Measurements from ENCODE around the gene VCPKMT. TPM values are rescaled to one million over a fixed set of nuclear protein-coding genes. Genes with fewer than 3 reads are reported as not detected.
A peak's percentile ranks its signal among the peaks of the same experiment; 100 is the strongest.

Gene VCPKMT
- polyA plus RNA-seq, 2 of the 4 experiments (the other 2 are of a cell fraction) = 8.0 to 12.2 TPM

DNA sequence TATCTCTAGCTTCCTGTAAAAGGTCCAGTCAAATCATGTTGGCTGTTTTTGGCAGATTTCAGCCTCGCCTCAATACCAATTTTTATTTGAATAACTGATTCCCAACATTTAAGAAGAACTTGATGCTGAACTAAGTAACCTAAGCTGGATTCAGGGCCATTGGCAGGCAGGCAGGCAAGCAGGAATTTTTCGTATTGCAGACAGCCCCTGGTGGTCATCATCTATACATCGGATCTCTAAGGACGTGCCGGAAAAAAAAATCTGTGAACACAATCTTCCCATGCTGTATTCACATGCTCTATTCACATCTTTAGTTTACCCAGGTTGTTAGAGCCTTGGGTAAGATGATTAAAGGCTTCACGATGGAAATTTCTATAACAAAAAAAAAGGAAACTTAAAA, 7.0 kb downstream of the VCPKMT start:
- H3K4me3 ChIP-seq = no peak overlapping the region
- no peaks in the 10 kb centered on the region for H3K9me3 ChIP-seq
- TF ChIP-seq POLR2AphosphoS2 (conservative IDR thresholded peaks at IDR 0.05; ENCODE audit: low read length) = no peak
- TF ChIP-seq, protein P1, sequence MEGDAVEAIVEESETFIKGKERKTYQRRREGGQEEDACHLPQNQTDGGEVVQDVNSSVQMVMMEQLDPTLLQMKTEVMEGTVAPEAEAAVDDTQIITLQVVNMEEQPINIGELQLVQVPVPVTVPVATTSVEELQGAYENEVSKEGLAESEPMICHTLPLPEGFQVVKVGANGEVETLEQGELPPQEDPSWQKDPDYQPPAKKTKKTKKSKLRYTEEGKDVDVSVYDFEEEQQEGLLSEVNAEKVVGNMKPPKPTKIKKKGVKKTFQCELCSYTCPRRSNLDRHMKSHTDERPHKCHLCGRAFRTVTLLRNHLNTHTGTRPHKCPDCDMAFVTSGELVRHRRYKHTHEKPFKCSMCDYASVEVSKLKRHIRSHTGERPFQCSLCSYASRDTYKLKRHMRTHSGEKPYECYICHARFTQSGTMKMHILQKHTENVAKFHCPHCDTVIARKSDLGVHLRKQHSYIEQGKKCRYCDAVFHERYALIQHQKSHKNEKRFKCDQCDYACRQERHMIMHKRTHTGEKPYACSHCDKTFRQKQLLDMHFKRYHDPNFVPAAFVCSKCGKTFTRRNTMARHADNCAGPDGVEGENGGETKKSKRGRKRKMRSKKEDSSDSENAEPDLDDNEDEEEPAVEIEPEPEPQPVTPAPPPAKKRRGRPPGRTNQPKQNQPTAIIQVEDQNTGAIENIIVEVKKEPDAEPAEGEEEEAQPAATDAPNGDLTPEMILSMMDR (IDR thresholded peaks at IDR 0.05) = peak; percentile 16; the same call in 1 of the 3 replicates
- no peak for TF ChIP-seq NR3C1 (IDR thresholded peaks at IDR 0.05)
- TF ChIP-seq, protein P2, sequence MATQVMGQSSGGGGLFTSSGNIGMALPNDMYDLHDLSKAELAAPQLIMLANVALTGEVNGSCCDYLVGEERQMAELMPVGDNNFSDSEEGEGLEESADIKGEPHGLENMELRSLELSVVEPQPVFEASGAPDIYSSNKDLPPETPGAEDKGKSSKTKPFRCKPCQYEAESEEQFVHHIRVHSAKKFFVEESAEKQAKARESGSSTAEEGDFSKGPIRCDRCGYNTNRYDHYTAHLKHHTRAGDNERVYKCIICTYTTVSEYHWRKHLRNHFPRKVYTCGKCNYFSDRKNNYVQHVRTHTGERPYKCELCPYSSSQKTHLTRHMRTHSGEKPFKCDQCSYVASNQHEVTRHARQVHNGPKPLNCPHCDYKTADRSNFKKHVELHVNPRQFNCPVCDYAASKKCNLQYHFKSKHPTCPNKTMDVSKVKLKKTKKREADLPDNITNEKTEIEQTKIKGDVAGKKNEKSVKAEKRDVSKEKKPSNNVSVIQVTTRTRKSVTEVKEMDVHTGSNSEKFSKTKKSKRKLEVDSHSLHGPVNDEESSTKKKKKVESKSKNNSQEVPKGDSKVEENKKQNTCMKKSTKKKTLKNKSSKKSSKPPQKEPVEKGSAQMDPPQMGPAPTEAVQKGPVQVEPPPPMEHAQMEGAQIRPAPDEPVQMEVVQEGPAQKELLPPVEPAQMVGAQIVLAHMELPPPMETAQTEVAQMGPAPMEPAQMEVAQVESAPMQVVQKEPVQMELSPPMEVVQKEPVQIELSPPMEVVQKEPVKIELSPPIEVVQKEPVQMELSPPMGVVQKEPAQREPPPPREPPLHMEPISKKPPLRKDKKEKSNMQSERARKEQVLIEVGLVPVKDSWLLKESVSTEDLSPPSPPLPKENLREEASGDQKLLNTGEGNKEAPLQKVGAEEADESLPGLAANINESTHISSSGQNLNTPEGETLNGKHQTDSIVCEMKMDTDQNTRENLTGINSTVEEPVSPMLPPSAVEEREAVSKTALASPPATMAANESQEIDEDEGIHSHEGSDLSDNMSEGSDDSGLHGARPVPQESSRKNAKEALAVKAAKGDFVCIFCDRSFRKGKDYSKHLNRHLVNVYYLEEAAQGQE (IDR thresholded peaks at IDR 0.05) = no peak
- TF ChIP-seq HOXA7 (CRISPR knock-in tag; IDR thresholded peaks at IDR 0.05) = no peak
- TF ChIP-seq CHD4 (IDR thresholded peaks at IDR 0.05; ENCODE audit: borderline replicate concordance) = no peak
- TF ChIP-seq, protein P3, sequence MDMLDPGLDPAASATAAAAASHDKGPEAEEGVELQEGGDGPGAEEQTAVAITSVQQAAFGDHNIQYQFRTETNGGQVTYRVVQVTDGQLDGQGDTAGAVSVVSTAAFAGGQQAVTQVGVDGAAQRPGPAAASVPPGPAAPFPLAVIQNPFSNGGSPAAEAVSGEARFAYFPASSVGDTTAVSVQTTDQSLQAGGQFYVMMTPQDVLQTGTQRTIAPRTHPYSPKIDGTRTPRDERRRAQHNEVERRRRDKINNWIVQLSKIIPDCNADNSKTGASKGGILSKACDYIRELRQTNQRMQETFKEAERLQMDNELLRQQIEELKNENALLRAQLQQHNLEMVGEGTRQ (IDR thresholded peaks at IDR 0.05) = no peak
- peak; percentile 16 to 43; a peak in 2 of 5 replicates for TF ChIP-seq RAD21 (conservative IDR thresholded peaks at IDR 0.05 in 1 of 2, IDR thresholded peaks at IDR 0.05 in 1 of 2)
- TF ChIP-seq ZNF302 (CRISPR knock-in tag; IDR thresholded peaks at IDR 0.05) = no peak
- TF ChIP-seq FOSB (CRISPR knock-in tag; IDR thresholded peaks at IDR 0.05) = no peak
- TF ChIP-seq EHF (CRISPR knock-in tag; IDR thresholded peaks at IDR 0.05) = no peak
- no peak for TF ChIP-seq ESRRA (IDR thresholded peaks at IDR 0.05; ENCODE audit: borderline replicate concordance, low read length)
- TF ChIP-seq, protein P4, sequence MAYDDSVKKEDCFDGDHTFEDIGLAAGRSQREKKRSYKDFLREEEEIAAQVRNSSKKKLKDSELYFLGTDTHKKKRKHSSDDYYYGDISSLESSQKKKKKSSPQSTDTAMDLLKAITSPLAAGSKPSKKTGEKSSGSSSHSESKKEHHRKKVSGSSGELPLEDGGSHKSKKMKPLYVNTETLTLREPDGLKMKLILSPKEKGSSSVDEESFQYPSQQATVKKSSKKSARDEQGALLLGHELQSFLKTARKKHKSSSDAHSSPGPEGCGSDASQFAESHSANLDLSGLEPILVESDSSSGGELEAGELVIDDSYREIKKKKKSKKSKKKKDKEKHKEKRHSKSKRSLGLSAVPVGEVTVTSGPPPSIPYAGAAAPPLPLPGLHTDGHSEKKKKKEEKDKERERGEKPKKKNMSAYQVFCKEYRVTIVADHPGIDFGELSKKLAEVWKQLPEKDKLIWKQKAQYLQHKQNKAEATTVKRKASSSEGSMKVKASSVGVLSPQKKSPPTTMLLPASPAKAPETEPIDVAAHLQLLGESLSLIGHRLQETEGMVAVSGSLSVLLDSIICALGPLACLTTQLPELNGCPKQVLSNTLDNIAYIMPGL (CRISPR knock-in tag; IDR thresholded peaks at IDR 0.05; ENCODE audit: borderline replicate concordance) = no peak
- 81% methylated on average over 6 of the region's 6 CpGs for WGBS (ENCODE audit: missing lambda C conversion rate)
- no peak overlapping the region for H3K4me2 ChIP-seq
- CTCF ChIA-PET = interaction anchor here (1.0 to 1.4 kb wide), 3 partner anchors 243 to 257 kb away, joined by 3 to 4 read pairs (median 4); partner anchors contain the start of gene NEMF
- POLR2A ChIA-PET = interaction anchor here (0.9 kb wide), 1 partner anchor 247 kb away, joined by 4 read pairs; no protein-coding TSS in a partner anchor
- no peak overlapping the region for H3K27ac ChIP-seq
- DNase-seq (ENCODE audit: low read depth in 1 of 2, low spot score in 1 of 2) (peak in 1 of 2 experiments; percentile 53), ATAC-seq (peak; percentile 59 to 60; a peak in 5 of 6 replicates), FAIRE-seq (no peak)
- H3K4me1 ChIP-seq = peaks cover 5% of the 10 kb centered on the region; the same call in 2 of the 3 replicates

DNA sequence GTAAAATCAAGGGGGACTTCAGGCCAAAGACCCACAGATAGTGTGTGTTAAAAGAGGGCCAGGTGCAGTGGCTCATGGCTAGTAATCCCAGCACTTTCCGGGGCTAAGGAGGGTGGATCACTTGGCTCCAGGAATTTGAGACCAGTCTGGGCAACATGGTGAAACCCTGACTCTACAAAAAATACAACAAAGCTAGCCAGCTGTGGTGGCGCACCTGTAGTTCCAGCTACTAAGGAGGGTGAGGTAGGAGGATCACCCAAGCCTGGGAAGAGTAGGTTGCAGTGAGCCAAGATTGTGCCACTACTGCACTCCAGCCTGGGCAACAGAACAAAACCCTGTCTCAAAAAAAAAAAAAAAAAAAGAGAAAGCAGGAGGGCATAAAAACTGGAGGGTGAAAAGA, 8.5 kb downstream of the VCPKMT start:
- WGBS (ENCODE audit: missing lambda C conversion rate) = 92% methylated on average over 2 of the region's 2 CpGs
- ATAC-seq (no peak), DNase-seq (ENCODE audit: low read depth in 1 of 2, low spot score in 1 of 2) (no peak), FAIRE-seq (no peak)
- POLR2A ChIA-PET = interaction anchor here (0.9 to 1.0 kb wide), 2 partner anchors 8 to 245 kb away, joined by 3 to 6 read pairs; partner anchors contain the start of gene VCPKMT
- H3K4me3 ChIP-seq = no peak overlapping the region
- H3K4me2 ChIP-seq = no peak overlapping the region
- H3K4me1 ChIP-seq = peaks cover 15% of the 10 kb centered on the region; the same call in 2 of the 3 replicates
- TF ChIP-seq CBX2 (IDR thresholded peaks at IDR 0.05; ENCODE audit: borderline replicate concordance, low read depth) (no peak), RFX5 (IDR thresholded peaks at IDR 0.05) (no peak), ZFP36 (IDR thresholded peaks at IDR 0.05; ENCODE audit: borderline replicate concordance, partially characterized antibody) (no peak), FOSB (CRISPR knock-in tag; IDR thresholded peaks at IDR 0.05) (no peak), NFE2L2 (conservative IDR thresholded peaks at IDR 0.05; ENCODE audit: low read length) (no peak), POLR2AphosphoS2 (conservative IDR thresholded peaks at IDR 0.05; ENCODE audit: low read length) (no peak)
- TF ChIP-seq, protein P5, sequence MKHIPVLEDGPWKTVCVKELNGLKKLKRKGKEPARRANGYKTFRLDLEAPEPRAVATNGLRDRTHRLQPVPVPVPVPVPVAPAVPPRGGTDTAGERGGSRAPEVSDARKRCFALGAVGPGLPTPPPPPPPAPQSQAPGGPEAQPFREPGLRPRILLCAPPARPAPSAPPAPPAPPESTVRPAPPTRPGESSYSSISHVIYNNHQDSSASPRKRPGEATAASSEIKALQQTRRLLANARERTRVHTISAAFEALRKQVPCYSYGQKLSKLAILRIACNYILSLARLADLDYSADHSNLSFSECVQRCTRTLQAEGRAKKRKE (CRISPR knock-in tag; IDR thresholded peaks at IDR 0.05; ENCODE audit: low read depth) = no peak
- CTCF ChIA-PET = interaction anchor here (0.6 to 13.3 kb wide), 8 partner anchors 9 to 424 kb away, joined by 3 to 259 read pairs (median 4); partner anchors contain the start of genes MAP4K5 and NEMF
- no peaks in the 10 kb centered on the region for H3K9me3 ChIP-seq
- no peak overlapping the region for H3K27ac ChIP-seq

All from A549 (cell line).